GM15510 (cell line): ENCODE data around the gene LCN12.

Source experiments
- POLR2A ChIP-seq: IDR thresholded peaks from 3 replicates; pipeline ENCODE4 v1.6.1; 2011; ENCODE audit warnings: borderline replicate concordance; ENCODE audit not compliant: insufficient read length; ENCODE audit errors: extremely low read depth

Gene LCN12

DNA sequence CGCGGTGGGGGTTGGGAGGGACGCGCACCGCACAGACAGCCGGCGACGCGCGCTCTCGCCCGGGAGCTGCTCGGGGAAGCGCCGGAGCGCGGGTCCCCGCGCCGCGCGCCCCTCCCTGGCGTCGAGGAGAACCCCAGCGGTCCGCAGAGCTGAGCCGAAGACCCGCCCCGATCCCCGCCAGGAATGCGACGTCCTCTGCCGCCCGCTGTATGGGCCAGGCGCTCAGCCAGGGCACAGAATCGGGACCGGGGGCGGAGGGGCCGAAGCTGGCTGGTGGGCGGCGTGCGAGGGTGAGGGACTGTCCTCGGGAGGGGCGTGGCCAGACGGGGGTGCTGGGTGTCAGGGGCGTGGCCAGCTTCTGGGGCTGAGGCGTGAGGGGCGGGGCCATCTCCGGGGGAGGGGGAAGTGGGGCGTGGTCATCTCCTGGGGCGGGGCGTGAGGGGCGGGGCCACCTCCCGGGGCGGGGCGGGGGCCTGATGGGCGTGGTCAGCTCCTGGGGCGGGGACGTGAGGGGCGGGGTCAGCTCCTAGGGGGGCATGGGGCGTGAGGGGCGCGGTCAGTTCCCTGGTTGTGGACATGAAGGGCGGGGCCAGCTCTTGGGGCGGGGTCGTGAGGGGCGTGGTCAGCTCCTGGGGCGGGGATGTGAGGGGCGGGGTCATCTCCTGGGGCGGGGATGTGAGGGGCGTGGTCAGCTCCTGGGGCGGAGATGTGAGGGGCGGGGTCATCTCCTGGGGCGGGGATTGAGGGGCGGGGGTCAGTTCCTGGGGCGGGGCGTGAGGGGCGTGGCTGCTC is 26.2 kb downstream of the LCN12 start:
- TF ChIP-seq POLR2A, result no peak

DNA sequence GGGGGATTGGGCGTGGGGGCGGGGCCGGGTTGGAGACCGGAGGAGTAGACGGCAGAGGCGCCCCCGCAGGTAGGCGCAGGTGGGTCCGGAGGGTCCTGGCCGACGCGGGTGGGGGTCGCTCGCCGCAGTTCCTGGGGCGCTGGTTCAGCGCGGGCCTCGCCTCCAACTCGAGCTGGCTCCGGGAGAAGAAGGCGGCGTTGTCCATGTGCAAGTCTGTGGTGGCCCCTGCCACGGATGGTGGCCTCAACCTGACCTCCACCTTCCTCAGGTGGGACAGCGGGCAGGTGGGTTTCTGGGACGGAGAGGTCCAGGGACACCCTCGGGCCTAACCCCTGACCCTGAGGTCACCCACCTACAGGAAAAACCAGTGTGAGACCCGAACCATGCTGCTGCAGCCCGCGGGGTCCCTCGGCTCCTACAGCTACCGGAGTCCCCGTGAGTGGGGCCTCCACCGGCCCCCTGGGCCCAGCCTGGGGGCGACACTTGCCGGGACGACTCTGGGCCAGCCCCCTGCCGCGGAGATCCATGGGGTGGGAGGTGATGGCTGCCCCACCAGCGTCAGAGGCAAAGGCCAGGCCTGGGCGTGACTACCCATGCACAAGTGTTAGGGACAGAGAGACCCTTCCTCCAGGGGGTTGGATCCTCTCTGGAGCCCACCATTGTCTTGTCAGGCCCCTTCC is 26.9 kb downstream of the LCN12 start:
- TF ChIP-seq POLR2A, result no peak

DNA sequence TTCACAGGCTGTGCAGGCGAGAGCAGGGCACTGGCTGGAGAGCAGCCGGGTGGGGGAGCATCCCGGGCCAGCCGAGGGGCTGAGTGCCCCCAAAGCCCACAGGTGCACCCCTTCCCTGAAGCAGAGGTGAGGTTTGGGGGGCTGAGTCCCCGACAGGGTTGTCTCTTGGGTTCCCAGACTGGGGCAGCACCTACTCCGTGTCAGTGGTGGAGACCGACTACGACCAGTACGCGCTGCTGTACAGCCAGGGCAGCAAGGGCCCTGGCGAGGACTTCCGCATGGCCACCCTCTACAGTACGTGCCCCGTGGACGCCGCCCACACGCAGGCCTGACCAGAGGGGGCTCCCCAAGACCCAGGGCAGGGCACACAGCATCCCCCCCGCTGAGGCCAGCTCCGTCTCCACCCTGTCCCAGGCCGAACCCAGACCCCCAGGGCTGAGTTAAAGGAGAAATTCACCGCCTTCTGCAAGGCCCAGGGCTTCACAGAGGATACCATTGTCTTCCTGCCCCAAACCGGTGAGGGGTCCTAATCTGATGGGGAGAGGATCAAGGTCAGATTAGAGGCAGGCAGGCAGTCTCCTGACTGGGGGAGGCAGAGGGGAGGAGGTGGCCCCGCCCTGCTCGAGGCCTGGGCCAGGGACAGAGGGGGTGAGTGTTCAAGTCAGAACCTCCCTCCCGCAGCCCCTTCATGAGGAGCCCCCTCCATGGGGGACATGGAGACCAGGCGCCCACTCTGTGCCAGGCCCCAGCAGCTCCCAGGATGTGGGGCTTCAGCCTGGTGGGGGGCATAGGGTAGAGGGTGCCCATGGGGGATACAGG is 27.9 kb downstream of the LCN12 start:
- no peak for TF ChIP-seq POLR2A

DNA sequence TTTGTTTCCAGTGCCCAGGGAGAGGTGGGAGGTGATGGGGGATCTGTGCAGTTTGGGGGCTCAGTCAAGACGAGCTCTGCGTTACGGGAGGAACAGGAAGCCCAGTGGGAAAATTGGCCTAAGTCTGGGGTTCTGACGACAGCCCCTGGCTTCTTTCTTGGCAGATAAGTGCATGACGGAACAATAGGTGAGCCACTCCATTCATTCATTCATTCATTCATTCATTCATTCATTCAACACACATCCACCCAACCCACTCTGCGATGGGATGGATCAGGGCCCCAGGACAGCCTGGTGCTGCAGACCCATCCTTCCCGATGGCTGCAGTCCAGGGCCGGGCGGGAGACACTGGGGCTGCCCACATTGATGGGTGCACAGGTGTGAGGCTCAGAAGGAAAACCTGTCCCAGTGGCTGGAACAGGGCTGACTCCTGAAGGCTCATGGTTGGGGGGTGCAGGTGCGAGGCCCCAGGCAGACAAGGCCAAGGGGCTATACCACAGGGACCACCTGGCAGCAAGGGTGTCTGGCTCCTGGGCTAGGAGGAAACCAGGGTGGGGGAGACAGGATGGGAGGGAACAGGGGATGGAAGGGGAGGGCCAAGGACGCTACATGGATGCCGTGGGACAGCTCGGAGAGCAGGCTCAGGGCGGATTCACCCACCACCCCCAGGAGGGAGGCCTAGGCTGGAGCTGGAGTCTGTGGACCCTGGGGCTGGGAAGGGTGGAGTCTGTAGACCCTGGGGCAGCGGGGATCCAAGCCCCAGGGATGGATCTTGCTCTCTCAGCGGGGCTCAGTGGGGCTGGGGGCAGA is 28.8 kb downstream of the LCN12 start:
- no peak for TF ChIP-seq POLR2A

DNA sequence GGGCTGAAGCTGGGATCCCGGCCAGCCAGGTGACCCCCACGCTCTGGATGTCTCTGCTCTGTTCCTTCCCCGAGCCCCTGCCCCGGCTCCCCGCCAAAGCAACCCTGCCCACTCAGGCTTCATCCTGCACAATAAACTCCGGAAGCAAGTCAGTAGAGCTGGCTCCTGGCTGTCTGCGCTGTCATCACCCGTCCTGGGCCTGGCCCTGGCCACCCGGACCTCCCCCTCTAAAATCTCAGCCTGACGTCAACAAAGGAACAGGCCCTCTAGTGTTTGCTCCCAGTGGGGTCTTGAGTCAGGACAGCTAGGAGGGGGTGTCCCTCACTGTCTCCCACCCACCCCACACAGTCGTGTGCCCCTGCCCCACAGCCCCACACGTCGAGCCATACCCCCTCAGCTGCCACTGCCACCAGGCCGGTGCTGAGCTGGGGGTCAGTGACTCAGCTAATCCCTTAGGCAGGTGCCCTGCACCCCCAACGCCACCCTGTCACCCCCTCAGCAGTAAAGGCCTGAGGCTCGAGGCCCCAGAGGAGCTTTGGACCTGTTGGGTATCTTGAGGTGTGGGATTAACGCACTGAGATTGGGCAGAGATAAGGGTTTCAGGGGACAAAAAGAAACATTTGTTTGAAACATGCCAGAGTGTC is 29.6 kb downstream of the LCN12 start:
- no peak for TF ChIP-seq POLR2A

DNA sequence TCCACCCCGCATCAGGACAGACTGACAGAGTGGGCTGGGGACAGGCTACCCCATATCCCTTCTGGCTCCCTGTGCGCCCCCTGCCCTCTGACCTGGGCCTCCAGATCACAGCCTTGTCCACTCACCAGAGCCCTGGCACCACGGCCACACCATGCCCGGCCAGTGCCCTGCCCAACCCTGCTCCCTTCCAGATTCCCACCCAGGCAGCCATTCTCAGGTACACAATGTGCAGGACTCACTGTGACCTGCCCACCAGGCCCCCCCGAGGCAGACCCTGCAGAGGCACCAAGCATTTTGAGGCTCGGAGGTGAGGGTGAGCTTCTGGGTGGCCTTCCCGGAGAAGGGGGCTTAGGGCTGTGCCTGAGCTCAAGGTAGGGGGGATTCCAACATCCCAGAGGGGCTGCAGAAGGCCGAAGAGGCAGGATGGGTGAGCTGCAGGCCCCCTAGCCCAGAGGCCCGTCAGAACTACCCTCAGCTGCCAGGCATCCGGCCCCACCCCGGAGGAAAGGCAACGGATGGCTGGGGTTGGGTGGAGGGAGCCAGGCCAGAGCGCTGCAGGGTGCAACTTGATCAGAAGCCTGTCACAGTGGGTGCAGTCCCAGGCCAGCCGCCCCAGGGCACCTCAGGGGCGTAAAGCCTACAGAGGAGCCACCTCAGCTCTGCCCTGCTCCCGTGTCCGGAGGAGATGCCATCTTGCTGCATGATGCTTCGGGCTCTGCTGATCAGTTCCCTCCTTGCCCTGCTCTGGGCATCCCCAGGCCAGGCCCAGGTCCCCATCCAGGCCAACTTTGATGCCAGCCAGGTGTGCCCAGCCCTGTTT is 30.4 kb downstream of the LCN12 start, which contains the start of gene LCNL1:
TSS of gene LCNL1 (plus strand) at position 762 of the 820 bp plus-strand sequence. CDS start 594 bp downstream, outside the sequence.
- TF ChIP-seq POLR2A, result no peak

DNA sequence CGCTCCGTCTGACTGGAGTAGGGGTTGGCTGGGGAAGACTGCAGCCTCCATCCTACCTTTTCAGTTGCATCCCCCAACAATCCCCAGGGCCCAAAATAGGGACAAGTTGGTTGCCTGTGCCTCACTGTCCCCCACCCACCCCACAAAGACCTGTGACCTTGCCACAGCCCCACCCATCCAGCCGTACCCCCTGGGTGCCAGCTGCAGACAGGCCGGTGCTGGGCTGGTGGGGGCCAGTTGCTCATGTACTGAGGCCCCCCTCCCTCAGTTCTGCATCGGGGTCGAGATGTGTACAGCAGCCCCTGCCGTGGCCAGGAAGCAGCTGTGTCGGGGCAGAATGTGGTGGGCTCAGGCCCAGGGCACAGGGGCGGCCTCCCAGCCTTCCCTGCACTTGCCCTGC is 31.1 kb downstream of the LCN12 start:
- TF ChIP-seq POLR2A, result no peak

DNA sequence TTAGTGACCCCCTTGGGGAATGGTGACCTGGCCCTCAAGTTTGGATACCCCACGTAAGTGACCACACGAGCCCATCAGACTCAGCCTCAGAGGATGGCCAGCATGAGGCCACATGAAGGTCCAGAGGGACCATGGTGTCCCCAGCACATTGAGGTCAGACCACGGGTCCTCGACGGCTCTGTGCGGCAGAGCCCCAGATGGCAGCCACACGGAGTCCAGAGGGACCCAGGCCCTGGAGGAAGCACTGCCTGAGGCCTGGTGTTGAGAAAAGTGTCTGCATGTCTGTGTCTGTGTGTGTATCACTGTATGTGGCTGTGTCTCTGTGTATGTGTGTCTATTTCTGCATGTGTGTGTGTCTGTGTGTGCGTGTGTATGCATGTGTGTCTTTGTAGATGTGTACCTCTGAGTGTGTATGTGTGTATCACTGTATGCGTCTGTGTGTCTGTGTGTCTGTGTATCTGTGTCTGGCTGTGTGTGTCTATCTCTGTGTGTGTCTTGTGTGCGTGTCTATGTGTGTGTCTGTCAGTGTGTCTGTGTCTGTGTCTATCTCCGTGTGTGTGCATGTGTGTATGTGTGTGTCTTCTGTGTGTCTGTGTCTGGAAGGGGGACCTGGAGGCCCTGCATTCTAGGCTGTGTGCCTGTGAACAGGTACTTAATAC is 31.7 kb downstream of the LCN12 start:
- TF ChIP-seq POLR2A, result no peak

DNA sequence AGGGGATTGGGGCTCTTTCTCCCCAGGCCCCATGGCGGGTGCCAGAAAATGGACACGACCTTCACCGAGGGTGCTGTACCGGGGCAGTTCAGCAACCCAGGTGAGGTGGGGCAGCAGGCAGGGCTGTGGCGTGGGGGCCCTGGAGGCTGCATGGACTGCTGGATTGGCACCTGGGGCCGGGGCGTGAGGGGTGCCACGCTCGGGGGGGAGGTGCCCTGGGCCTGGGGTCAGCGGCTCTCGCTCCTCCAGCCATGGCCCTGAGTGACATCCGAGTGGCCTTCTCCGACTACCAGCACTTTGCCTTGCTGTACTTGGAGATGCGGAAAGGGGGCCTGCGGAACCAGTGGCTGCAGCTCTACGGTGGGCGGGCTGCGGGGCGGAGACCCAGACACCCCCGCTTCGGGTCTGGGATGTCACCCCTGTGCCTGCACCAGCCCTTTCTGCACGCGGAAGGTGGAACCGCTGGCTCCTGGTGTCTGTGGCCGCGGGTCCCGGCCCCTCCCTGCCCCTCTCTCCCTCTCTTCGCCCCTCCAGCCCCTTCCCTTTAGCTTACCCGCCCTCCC is 32.5 kb downstream of the LCN12 start:
- no peak for TF ChIP-seq POLR2A

DNA sequence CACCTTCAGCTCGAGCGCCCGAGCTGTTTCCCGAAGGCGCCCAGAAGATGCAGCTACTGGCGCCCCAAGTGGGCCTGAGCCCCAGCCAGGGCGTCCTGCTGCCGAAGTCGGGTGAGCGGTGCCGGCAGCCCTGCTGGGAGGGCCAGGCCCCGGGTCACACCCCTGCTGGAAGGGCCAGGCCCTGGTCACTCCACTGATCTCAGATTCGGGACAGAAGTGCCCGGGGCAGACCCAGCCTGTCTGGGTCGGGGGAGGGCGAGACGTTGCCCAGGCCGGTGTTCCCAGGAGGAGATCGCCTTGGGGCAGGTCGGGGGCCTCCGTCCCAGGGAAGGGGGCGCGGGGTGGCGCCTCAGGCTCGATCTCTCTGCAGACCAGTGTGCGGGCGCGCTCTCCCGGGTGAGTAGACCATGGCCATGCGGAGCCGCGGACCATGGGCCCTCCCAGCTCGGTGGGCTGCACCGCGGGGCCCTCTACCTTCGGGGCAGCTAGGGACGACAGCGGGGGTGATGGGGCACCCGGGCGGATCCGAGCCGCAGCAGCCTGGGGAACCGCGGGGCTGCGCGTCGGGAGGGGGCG is 33.0 kb downstream of the LCN12 start:
- TF ChIP-seq POLR2A, result no peak

DNA sequence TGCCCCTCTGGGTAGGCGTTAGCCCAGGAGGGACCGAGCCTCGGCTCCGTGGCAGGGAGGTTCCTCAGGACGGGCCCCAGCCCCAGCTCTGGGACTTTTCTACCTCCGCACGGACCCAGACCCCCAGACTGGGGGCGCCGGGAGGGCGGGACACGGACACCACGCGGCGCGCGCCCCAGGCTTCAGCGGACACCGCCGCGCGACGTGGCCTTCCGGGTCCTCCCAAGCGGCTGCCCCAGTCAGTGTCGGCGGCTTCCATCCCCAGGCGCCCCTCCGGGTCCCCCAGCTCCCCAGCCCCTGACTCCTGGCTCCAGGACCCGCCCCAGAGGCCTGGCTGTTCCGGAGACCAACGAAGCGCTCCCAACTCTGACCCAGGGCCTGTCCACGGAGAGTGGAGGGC is 33.8 kb downstream of the LCN12 start:
- TF ChIP-seq POLR2A, result no peak

DNA sequence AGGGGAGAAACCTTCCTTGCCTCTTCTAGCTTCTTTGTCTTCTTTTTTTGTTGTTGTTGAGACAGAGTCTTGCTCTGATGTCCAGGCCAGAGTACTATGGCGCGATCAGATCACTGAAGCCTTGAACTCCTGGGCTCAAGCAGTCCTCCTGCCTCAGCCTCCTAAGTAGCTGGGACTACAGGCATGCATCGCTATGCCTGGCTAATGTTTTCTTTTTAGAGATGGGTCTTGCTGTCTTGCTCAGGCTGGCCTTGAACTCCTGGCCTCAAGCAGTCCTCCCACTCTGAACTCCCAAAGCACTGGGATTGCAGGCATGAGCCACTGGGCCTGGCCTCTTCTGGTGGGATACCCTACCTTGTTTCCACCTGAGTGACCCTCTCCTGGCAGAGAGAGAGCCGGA is 36.8 kb downstream of the LCN12 start:
- TF ChIP-seq POLR2A, result no peak
